Peyer's patch (tissue), 4 donors: ENCODE results near the gene MPV17L2.

ENCODE experiments used
- POLR2A ChIP-seq, 2 donors: fragments of 450-650 bp; IDR thresholded peaks; one replicate each; pipeline ENCODE4 v1.5.1; 2017; ENCODE audit warnings: antibody characterized with exemption in 2 of 2, mild to moderate bottlenecking in 2 of 2, moderate library complexity in 2 of 2
- TF ChIP-seq, protein P1 (sequence below), 6 experiments: fragments of 450-650 bp in 4 of 6; fragments of 200-600 bp in 2 of 6; sonication (generic) in 1 of 6; IDR thresholded peaks; one replicate each; pipeline ENCODE4 v1.5.1; 2017 to 2019; ENCODE audit warnings: antibody characterized with exemption in 6 of 6, mild to moderate bottlenecking in 3 of 6, moderate library complexity in 1 of 6

- TF ChIP-seq, protein P1, sequence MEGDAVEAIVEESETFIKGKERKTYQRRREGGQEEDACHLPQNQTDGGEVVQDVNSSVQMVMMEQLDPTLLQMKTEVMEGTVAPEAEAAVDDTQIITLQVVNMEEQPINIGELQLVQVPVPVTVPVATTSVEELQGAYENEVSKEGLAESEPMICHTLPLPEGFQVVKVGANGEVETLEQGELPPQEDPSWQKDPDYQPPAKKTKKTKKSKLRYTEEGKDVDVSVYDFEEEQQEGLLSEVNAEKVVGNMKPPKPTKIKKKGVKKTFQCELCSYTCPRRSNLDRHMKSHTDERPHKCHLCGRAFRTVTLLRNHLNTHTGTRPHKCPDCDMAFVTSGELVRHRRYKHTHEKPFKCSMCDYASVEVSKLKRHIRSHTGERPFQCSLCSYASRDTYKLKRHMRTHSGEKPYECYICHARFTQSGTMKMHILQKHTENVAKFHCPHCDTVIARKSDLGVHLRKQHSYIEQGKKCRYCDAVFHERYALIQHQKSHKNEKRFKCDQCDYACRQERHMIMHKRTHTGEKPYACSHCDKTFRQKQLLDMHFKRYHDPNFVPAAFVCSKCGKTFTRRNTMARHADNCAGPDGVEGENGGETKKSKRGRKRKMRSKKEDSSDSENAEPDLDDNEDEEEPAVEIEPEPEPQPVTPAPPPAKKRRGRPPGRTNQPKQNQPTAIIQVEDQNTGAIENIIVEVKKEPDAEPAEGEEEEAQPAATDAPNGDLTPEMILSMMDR (IDR thresholded peaks at IDR 0.05), result no peak
- TF ChIP-seq POLR2A (IDR thresholded peaks at IDR 0.05), result no peak
These were observed 36.9 kb downstream of the MPV17L2 start for GRCh38 chr19:18229915-18230314.
